GM12801 (cell line): ENCODE measurements around the gene PRRX2.

Experiments
- TF ChIP-seq, protein P1 (sequence below): IDR thresholded peaks from one replicate; pipeline ENCODE4 v1.5.1; 2011; ENCODE audit warnings: control low read depth; ENCODE audit not compliant: insufficient read length; ENCODE audit errors: extremely low read depth

PRRX2 gene

DNA sequence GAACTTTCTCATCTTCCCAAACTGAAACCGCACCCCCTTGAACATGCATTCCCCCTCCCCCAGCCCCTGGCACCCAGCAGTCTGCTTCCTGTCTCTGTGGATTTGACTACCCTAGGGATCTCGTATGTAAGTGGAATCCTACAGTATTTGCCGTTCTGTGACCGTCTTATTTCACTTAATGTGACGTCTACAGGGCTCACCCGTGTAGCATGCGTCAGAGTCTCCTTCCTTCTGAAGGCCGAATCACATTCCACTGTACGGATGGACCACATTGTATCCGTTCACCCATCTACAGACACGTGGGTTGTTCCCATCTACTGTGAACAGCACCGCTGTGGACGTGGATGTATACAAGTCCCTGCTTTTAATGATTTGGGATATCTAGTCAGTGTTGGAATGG, 4.5 kb downstream of the PRRX2 start:
- TF ChIP-seq, protein P1, sequence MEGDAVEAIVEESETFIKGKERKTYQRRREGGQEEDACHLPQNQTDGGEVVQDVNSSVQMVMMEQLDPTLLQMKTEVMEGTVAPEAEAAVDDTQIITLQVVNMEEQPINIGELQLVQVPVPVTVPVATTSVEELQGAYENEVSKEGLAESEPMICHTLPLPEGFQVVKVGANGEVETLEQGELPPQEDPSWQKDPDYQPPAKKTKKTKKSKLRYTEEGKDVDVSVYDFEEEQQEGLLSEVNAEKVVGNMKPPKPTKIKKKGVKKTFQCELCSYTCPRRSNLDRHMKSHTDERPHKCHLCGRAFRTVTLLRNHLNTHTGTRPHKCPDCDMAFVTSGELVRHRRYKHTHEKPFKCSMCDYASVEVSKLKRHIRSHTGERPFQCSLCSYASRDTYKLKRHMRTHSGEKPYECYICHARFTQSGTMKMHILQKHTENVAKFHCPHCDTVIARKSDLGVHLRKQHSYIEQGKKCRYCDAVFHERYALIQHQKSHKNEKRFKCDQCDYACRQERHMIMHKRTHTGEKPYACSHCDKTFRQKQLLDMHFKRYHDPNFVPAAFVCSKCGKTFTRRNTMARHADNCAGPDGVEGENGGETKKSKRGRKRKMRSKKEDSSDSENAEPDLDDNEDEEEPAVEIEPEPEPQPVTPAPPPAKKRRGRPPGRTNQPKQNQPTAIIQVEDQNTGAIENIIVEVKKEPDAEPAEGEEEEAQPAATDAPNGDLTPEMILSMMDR = no peak

DNA sequence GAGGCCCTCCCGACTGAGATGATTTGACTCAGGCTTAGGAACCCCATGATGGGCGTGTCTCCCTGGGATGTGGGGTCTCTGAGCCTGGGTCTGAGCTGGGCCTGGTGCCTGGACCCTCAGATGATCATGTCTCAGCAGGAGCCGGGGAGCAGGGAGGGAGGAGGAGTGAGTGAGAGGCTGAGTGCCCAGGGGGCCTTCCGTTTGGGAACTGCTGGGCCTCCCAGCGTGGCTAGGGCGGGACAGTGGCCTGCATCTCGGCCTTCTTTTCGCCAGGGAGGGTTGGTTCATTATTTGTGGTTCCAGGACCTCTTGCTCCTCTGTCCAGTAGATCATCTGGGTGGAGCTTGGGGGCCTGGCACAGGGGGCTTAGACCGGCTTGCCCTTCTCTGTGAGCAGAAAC, 5.6 kb downstream of the PRRX2 start:
- TF ChIP-seq, protein P1 = no peak

DNA sequence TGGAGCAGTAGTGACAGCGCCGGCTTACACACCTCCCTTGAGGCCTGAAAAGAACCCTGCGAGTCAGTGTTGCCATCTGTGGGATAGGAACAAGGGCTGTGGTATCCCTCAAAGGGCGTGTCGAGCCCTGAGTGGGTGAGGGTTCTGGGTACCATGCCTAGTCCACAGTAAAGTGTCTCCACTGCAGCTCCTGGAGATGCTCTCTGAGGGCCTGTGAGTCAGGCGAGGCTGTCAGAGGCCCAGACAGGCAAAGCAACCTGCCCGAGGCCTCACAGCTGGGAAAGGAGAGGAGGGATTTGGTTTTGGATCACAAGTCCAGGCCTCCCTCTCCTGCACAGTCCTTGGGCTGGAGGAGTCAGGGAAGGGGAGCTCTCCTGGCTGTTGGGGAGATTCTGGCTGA, 6.1 kb downstream of the PRRX2 start:
- TF ChIP-seq, protein P1 = no peak

DNA sequence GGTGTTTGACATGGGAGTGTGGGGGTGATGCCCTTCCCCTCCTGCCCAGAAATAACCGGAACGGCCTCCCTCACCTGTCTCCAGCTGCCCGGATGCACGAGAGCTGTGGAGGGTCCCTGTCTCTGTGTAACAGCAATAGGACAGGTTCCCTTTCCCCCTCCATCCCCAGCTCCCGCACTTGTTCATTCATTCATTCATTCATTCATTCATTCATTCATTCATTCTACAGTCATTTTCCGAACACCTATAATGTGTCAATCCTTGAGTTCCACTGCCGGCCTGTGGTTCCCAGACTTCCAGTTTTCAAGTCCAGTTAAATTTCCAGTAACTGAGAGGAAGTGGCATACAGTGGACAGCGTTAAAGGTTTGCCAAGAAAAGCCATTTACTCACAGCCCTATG, 7.3 kb downstream of the PRRX2 start:
- TF ChIP-seq, protein P1 = no peak

DNA sequence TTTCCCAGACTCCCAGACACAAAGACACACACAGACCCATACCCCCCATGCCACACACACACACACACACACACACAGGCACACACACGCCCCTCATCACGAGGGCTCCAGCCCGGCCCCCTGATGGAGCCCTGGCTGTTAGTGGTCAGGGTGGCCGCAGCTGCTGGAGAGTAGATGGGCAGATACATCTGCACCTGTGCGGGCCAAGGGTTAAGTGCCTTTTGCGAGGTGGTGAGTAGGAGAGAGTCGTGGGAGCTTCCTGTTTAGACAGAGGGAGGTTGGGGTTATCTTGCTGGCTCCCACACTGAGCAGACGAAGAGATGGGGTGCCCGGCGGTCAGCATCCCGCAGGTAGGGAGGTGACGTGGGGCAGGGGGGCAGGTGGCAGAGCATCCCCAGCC, 8.2 kb downstream of the PRRX2 start:
- TF ChIP-seq, protein P1 = no peak

DNA sequence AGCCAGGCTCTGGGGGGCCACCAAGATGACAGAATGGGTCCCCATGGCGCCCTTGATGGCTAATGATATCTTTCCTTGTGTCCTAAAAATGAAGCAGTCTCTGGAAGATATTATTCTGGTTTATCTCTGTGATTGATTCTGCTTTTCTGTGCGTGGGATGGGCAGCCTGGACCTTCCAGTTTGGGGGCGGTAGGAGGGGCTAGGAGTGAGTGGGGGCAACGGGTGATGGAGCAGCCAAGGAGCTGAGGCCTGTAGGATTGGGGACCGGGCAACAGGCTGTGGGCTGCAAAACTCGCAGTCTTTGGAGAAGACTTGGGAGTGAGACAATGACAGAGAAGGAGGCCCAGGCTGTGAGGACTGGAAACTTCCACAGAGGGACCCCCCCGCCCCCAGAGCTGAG, 8.8 kb downstream of the PRRX2 start:
- TF ChIP-seq, protein P1 = no peak

DNA sequence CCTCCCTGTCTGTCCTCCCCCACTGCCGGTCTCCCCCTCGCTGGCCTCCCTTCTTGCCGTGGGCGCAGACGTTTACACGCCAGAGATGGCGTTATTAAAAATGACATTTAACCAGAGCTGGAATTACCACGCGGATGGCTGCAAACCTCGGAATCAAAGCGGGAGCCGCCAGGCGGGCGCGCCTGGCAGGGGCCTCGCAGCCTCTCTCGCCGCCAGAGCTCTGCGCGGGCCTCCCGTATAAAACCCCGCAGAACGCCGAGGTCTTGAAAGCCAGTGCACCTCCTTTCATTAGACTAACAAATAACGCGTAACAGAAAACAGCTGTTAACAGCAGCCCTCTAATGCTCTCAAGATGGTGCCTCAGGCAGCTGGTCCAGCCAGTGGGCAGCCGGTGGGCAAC, 10.2 kb downstream of the PRRX2 start:
- TF ChIP-seq, protein P1 = no peak

DNA sequence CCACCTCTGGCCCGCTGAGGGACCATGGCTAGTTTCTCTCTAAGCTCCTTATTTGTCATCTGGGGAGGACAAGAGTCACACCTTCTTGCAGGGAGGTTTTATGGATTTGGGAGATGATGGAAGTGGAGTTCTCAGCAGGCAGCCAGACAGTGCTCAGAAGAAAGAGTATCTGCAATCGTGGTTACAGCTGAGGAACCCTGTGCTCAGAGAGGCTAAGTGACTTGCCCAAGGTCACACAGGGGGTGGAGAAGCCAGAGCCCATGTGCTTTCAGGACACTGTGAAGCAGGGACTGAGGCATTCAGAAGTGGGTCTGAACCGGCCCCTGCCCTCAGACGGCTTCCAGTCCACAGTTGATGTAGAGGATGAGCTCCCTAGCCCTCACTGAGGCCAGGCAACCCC, 10.8 kb downstream of the PRRX2 start:
- TF ChIP-seq, protein P1 = no peak
